GM10266 (cell line): Measurements from ENCODE around the gene NTRK3.

Source experiments
- DNase-seq: peaks from one replicate; pipeline ENCODE4 v3.0.0; 2012; ENCODE audit errors: extremely low spot score
- CTCF ChIP-seq: IDR thresholded peaks from 2 replicates; pipeline ENCODE4 v1.5.1; 2012; ENCODE audit warnings: mild to moderate bottlenecking, low read depth; ENCODE audit not compliant: control insufficient read depth, insufficient read depth; ENCODE audit errors: missing control alignments

Gene NTRK3

GRCh38 chr15:87945246-87945645 lies 311.3 kb downstream of the NTRK3 start:
- no peak for DNase-seq

GRCh38 chr15:87944691-87945090 lies 311.8 kb downstream of the NTRK3 start:
- no peak for TF ChIP-seq CTCF
- DNase-seq = no peak

More at GRCh38 chr15:87945246-87945645, 311.3 kb downstream of the NTRK3 start:
- TF ChIP-seq CTCF = no peak

GRCh38 chr15:87944050-87944449 lies 312.5 kb downstream of the NTRK3 start:
- no peak for TF ChIP-seq CTCF
- no peak for DNase-seq

GRCh38 chr15:87943626-87944025 lies 312.9 kb downstream of the NTRK3 start:
- TF ChIP-seq CTCF = no peak
- DNase-seq = no peak

GRCh38 chr15:87942316-87942715 lies 314.2 kb downstream of the NTRK3 start:
- DNase-seq = no peak
- no peak for TF ChIP-seq CTCF

GRCh38 chr15:87941606-87942005 lies 314.9 kb downstream of the NTRK3 start:
- TF ChIP-seq CTCF = no peak
- no peak for DNase-seq

GRCh38 chr15:87940768-87941167 lies 315.8 kb downstream of the NTRK3 start:
- DNase-seq = no peak
- no peak for TF ChIP-seq CTCF
